AG04450 (cell line): ENCODE data around the gene SERINC2. TPM values are rescaled to one million over a fixed set of nuclear protein-coding genes. Genes with fewer than 3 reads are reported as not detected.

Experiments used
- CTCF ChIA-PET: fragments of 300-600, 350-600 bp; formaldehyde crosslinking; extraction: SDS; loops from one replicate; lab custom pipeline; 2022; ENCODE audit warnings: antibody characterized with exemption, inconsistent platforms; lab: Charles Lee
- POLR2A ChIA-PET: fragments of 350-600 bp; formaldehyde crosslinking; extraction: SDS; loops from one replicate; lab custom pipeline; 2021; ENCODE audit warnings: antibody characterized with exemption, inconsistent platforms; lab: Yijun Ruan, JAX
- DNase-seq: peaks from one replicate; pipeline ENCODE4 v3.0.0-alpha.2; 2011; ENCODE audit warnings: low read depth, low spot score
- H3K27ac ChIP-seq: one replicate; pipeline ENCODE4 v1.5.1; 2012; ENCODE audit warnings: low read depth, low read length, control low read depth
- H3K27me3 ChIP-seq: one replicate; pipeline ENCODE4 v1.6.0; 2012; ENCODE audit warnings: low read length; ENCODE audit not compliant: control insufficient read depth, insufficient read depth
- H3K4me3 ChIP-seq: 2 replicates; pipeline ENCODE4 v1.5.1; 2011; ENCODE audit warnings: mild to moderate bottlenecking, low read depth, low read length, control low read depth
- H3K9me3 ChIP-seq: 2 replicates; pipeline ENCODE4 v1.5.1; 2012; ENCODE audit warnings: low read length; ENCODE audit not compliant: control insufficient read depth, insufficient read depth
- CTCF ChIP-seq: IDR thresholded peaks from 2 replicates; pipeline ENCODE4 v1.5.1; 2011; ENCODE audit warnings: low read depth, low read length, control low read depth, inconsistent platforms
- polyA plus RNA-seq: library from polyadenylated mRNA; depleted of rRNA; stranded (reverse); fragments of >200 nt; gene quantifications from 2 replicates; pipeline ENCODE4 v1.2.3, GENCODE V29; 2011

SERINC2 gene
- polyA plus RNA-seq, 1 experiment = 46.0 TPM

DNA sequence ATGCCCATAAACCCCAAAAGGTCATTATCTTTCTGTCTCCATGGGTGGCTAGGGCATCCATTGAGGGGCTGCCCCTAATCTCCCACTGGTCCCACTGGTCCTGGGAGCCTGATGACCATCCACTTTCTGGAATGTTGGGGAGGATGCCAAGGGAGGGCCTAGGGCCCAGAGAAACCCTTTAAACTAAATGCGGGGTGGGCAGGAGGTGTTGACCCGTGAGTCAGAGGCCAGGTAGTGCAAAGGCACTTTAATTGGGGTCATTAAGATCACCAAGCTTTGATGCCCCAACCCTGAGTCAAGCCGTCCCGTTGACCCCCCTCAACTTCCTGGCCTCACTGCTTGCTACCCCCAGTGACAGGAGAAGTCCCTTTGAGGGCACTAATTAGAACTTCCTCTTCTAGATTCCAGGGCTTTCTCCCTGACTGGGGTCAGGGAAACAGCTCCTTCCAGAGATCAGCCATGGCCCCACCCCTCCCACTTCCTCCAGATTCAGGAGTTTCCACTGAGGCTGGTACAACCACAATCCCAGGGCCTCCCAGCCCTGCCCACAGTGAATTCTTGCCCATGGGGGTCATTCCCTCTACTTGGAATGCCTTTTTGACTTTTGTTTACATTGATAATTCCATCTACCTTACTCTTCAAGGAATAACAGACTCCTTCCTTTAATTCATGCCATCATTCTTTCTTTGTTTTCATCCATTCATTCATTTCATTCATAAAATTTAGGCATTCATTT, 15.5 kb upstream of the SERINC2 start:
- TF ChIP-seq CTCF = no peak
- DNase-seq = no peak
- H3K27ac ChIP-seq = peak overlapping the region; percentile 86
- POLR2A ChIA-PET = interaction anchor here (1.1 to 1.9 kb wide), 3 partner anchors 12 to 24 kb away, joined by 3 to 8 read pairs (median 3); no protein-coding TSS in a partner anchor
- H3K4me3 ChIP-seq = no peak overlapping the region
- no peaks in the 10 kb centered on the region for H3K27me3 ChIP-seq
- CTCF ChIA-PET = interaction anchor here (1.1 to 13.4 kb wide), 4 partner anchors 21 to 151 kb away, joined by 3 to 238 read pairs (median 34); no protein-coding TSS in a partner anchor
- no peaks in the 10 kb centered on the region for H3K9me3 ChIP-seq

- CTCF ChIA-PET = interaction anchor here (1.4 to 13.4 kb wide), 2 partner anchors 21 to 24 kb away, joined by 3 to 238 read pairs; no protein-coding TSS in a partner anchor
These were observed 14.8 kb upstream of the SERINC2 start for GRCh38 chr1:31398246-31398645.

DNA sequence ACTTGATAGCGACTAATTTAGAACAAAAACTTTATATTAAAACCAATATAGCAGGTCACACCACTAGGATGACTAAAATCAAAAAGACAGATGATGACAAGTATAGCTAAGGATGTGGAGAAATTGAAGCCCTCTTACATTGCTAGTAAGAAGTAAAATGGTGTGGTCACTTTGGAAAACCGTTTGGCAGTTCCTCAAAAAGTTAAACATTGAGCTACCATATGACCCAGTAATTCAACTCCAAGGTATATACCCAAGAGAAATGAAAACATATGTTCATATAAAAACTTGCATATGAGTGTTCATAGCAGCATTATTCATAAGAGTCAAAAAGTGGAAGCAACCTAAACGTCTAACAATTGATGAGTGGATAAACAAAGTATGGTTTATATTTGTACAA, 13.0 kb upstream of the SERINC2 start:
- Histone ChIP-seq H3K9me3 (no peaks in the 10 kb centered on the region), H3K27me3 (no peaks in the 10 kb centered on the region), H3K27ac (no peak overlapping the region), H3K4me3 (no peak overlapping the region)
- ChIA-PET POLR2A (no interaction called here), CTCF (interaction anchor here (0.6 to 13.4 kb wide), 2 partner anchors 22 to 134 kb away, joined by 6 to 238 read pairs; no protein-coding TSS in a partner anchor)
- DNase-seq = no peak
- TF ChIP-seq CTCF = no peak

More at GRCh38 chr1:31398246-31398645, 14.8 kb upstream of the SERINC2 start:
- H3K27me3 ChIP-seq = no peaks in the 10 kb centered on the region
- DNase-seq = no peak
- TF ChIP-seq CTCF = no peak
- POLR2A ChIA-PET = interaction anchor here (1.9 kb wide), 1 partner anchor 12 kb away, joined by 8 read pairs; no protein-coding TSS in a partner anchor
- H3K9me3 ChIP-seq = no peaks in the 10 kb centered on the region
- H3K4me3 ChIP-seq = no peak overlapping the region
- peak overlapping the region; percentile 23 for H3K27ac ChIP-seq

DNA sequence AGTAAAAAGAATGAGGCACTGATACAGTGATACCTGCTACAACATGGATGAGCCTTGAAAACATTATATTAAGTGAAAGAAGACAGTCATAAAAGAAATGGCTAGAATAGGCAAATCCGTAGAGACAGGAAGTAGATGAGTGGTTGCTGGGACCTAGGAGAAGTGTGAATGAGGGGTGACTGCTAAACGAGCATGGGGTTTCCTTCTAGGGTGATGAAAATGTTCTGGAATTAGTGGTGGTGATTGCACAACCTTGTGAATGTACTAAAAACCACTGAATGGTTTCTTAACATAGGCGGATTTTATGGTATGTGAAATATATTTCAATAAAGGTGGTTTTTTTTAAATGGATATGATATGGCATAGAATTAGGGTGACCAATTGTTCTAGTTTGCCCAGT, 12.6 kb upstream of the SERINC2 start:
- POLR2A ChIA-PET = no interaction called here
- Histone ChIP-seq H3K27me3 (no peaks in the 10 kb centered on the region), H3K9me3 (no peaks in the 10 kb centered on the region), H3K27ac (no peak overlapping the region), H3K4me3 (no peak overlapping the region)
- CTCF ChIA-PET = interaction anchor here (0.6 to 13.4 kb wide), 4 partner anchors 22 to 149 kb away, joined by 3 to 238 read pairs (median 5); no protein-coding TSS in a partner anchor
- no peak for DNase-seq
- no peak for TF ChIP-seq CTCF

DNA sequence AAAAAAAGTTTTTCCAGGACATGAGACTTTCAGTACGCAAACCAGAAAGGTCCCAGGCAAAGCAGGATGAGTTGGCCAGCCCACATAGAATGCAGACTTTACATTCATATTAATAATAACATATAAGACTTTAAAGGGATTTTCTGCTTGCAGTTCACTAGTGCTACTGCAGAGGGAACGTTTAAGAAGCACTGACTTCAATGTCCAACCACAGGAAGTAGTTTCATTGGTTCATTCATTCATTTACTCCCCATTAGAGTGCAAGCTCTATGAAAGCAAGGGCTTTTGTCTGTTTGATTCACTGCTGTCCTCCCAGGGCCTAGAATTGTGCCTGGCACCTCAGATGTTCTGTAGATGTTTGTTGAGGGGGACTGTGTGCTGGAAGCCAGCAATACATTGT, 11.8 kb upstream of the SERINC2 start:
- DNase-seq = no peak

More for the DNA sequence above, 11.8 kb upstream of the SERINC2 start:
- H3K4me3 ChIP-seq = no peak overlapping the region
- no peaks in the 10 kb centered on the region for H3K9me3 ChIP-seq
- no peak overlapping the region for H3K27ac ChIP-seq
- CTCF ChIA-PET = interaction anchor here (0.7 to 13.4 kb wide), 3 partner anchors 21 to 148 kb away, joined by 3 to 238 read pairs (median 4); no protein-coding TSS in a partner anchor
- no peaks in the 10 kb centered on the region for H3K27me3 ChIP-seq
- peak; percentile 31 for TF ChIP-seq CTCF
- POLR2A ChIA-PET = interaction anchor here (0.6 kb wide), 1 partner anchor 10 kb away, joined by 3 read pairs; no protein-coding TSS in a partner anchor
